HG03064 (cell line): ENCODE results near the gene UBTF.
"Not testable (repeated sequence)": the region's sequence is repeated elsewhere in the genome, so short reads cannot be mapped to it uniquely, and the experiment has no call there.

Source experiments
- ATAC-seq: cut with Tn5 transposase; IDR thresholded peaks from one replicate; pipeline ENCODE4 v1.9.1; 2021; ENCODE audit warnings: low read depth; ENCODE audit not compliant: unreplicated experiment

UBTF gene

GRCh38 chr17:44247440-44247841 lies 28.0 kb upstream of the UBTF start:
- no peak for ATAC-seq

GRCh38 chr17:44241106-44241624 lies 21.7 kb upstream of the UBTF start:
- no peak for ATAC-seq

- ATAC-seq, result not testable (repeated sequence)
Measured at GRCh38 chr17:44237886-44238285, 18.4 kb upstream of the UBTF start.

GRCh38 chr17:44236444-44236991 lies 17.0 kb upstream of the UBTF start:
- no peak for ATAC-seq

- no peak for ATAC-seq
Measured at GRCh38 chr17:44235583-44235936, 16.1 kb upstream of the UBTF start.

GRCh38 chr17:44233582-44233981 lies 14.1 kb upstream of the UBTF start:
- no peak for ATAC-seq

GRCh38 chr17:44232061-44232460 lies 12.6 kb upstream of the UBTF start:
- no peak for ATAC-seq

GRCh38 chr17:44230140-44230539 lies 10.7 kb upstream of the UBTF start:
- ATAC-seq, result no peak

GRCh38 chr17:44229090-44229489 lies 9.6 kb upstream of the UBTF start:
- ATAC-seq, result no peak

GRCh38 chr17:44223541-44224071 lies 4.1 kb upstream of the UBTF start:
- ATAC-seq, result no peak

- no peak for ATAC-seq
Measured at GRCh38 chr17:44222112-44222869, 2.8 kb upstream of the UBTF start.

GRCh38 chr17:44221862-44222111 lies 2.3 kb upstream of the UBTF start:
- no peak for ATAC-seq

- ATAC-seq, result no peak
Measured at GRCh38 chr17:44221084-44221861, 1.8 kb upstream of the UBTF start.

- no peak for ATAC-seq
Measured at GRCh38 chr17:44220213-44221083, 973 bp upstream of the UBTF start.

GRCh38 chr17:44219108-44219615 lies 313 bp downstream of the UBTF start:
- ATAC-seq, result peak; percentile 37

GRCh38 chr17:44218344-44219107 lies 949 bp downstream of the UBTF start:
- peak; percentile 17 for ATAC-seq

GRCh38 chr17:44217738-44218343 lies 1.6 kb downstream of the UBTF start:
- no peak for ATAC-seq

GRCh38 chr17:44216694-44217093 lies 2.8 kb downstream of the UBTF start:
- no peak for ATAC-seq

GRCh38 chr17:44216173-44216572 lies 3.3 kb downstream of the UBTF start:
- no peak for ATAC-seq
